Adrenal gland (tissue), 12 donors: ENCODE measurements around the gene CEP164. TPM values are rescaled to one million over a fixed set of nuclear protein-coding genes. Genes with fewer than 3 reads are reported as not detected.

Source experiments
- DNase-seq, 7 donors: peaks; one replicate each; pipeline ENCODE4 v3.0.0-alpha.2; 2019 to 2020
- H3K27ac ChIP-seq, 5 donors: fragments of 200-600 bp; sonication (generic) in 4 of 5; 1 replicate in 3 of 5; 2 replicates in 2 of 5; pipeline versions ENCODE4 v1.5.1 to v1.8.0; 2016 to 2020; ENCODE audit warnings: mild to moderate bottlenecking in 1 of 5
- H3K27me3 ChIP-seq: fragments of 200-600 bp; 2 replicates; pipeline ENCODE4 v1.8.0; 2021
- H3K36me3 ChIP-seq, 2 donors: fragments of 200-600 bp; replicated peaks in 1 of 2; 1 replicate in 1 of 2; 2 replicates in 1 of 2; pipeline versions ENCODE4 v1.5.1 to v1.8.0; 2018 to 2022
- H3K4me1 ChIP-seq, 2 donors: fragments of 200-600 bp; replicated peaks in 1 of 2; 1 replicate in 1 of 2; 2 replicates in 1 of 2; pipeline versions ENCODE4 v1.5.1 to v1.8.0; 2018 to 2021
- H3K4me3 ChIP-seq, 4 donors: fragments of 200-600 bp; sonication (generic) in 3 of 4; one replicate each; pipeline ENCODE4 v1.5.1; 2016 to 2018
- H3K9me3 ChIP-seq, 3 donors: fragments of 200-600 bp; sonication (generic) in 1 of 3; replicated peaks in 1 of 3; 1 replicate in 2 of 3; 2 replicates in 1 of 3; pipeline versions ENCODE4 v1.5.1 to v1.8.0; 2016 to 2021
- CTCF ChIP-seq, 6 experiments: fragments of 450-650 bp in 4 of 6; fragments of 200-600 bp in 2 of 6; sonication (generic) in 1 of 6; IDR thresholded peaks; 1 replicate in 5 of 6; 2 replicates in 1 of 6; pipeline versions ENCODE4 v1.5.1 to v1.8.0; 2016 to 2021; ENCODE audit warnings: antibody characterized with exemption in 6 of 6, mild to moderate bottlenecking in 2 of 6, moderate library complexity in 1 of 6
- POLR2A ChIP-seq, 2 donors: fragments of 450-650 bp; IDR thresholded peaks; one replicate each; pipeline ENCODE4 v1.6.1; 2017; ENCODE audit warnings: antibody characterized with exemption in 2 of 2, mild to moderate bottlenecking in 2 of 2, moderate library complexity in 1 of 2
- WGBS, 4 donors: extraction: QIAGEN DNeasy Blood & Tissue Kit in 2 of 4; methylation state at CpG; one replicate each; pipeline versions ENCODE4 v1.1.5 to v1.1.7; 2013 to 2017; 5-methylcytosine and 5-hydroxymethylcytosine counted together
- intact Hi-C, 2 donors: fragments of 100-400 bp; cut with DNase I; formaldehyde crosslinking; loops; one replicate each; pipeline versions ENCODE4 v1.14.1 to v1.15.0; 2022 to 2023
- polyA plus RNA-seq, 3 donors: library from polyadenylated mRNA; stranded (reverse); fragments of 200-250 nt in 2 of 3; fragments of 350-450 nt in 1 of 3; fragmentation: Illumina TruSeq in 1 of 3; extraction: RNeasy Lipid Tissue Mini Kit (QIAGEN cat#74804) in 1 of 3; gene quantifications; one replicate each; pipeline ENCODE4 v1.2.3, GENCODE V29; 2013 to 2014
- total RNA-seq, 9 donors: library from RNA; depleted of rRNA in 4 of 9; stranded (reverse); fragments of >200 nt in 4 of 9; fragments of 120-200 nt in 1 of 9; fragmentation: NEBNext Ultra II Directional in 1 of 9; extraction: Animal tissue kit (Norgen Biotek cat#: 25700) in 1 of 9; gene quantifications; one replicate each; pipeline versions ENCODE4 v1.1.0 to v1.2.4, GENCODE V29; 2013 to 2023
- donor health status: healthy with polysubstance abuse.
- donor health status: Bipolar disorder and iron deficiency.
- donor health status: DM: yes; HTN: yes; CAD: no.
- donor health status: DM: no; HTN: no; CAD: no.
- donor health status: DM: no; HTN: no; CAD: no.
- donor health status: DM: yes; HTN: yes; CAD: no.

CEP164 gene
- total and polyA plus RNA-seq, 12 donors = 10.6 to 82.9 (median 24.1) TPM

GRCh38 chr11:117286588-117286987 lies 41.1 kb upstream of the CEP164 start:
- Histone ChIP-seq H3K4me1 (no peaks in the 10 kb centered on the region), H3K36me3 (peaks cover 0 to 67% of the 10 kb centered on the region in 2 donors), H3K27ac (no peak overlapping the region), H3K27me3 (no peaks in the 10 kb centered on the region), H3K4me3 (no peak overlapping the region), H3K9me3 (no peaks in the 10 kb centered on the region)
- no peak for DNase-seq
- 76 to 81% (median 79%) methylated on average over 2 of the region's 2 CpGs for WGBS, 4 donors
- intact Hi-C loops = no loop called here
- TF ChIP-seq CTCF (IDR thresholded peaks at IDR 0.05) (no peak), POLR2A (IDR thresholded peaks at IDR 0.05) (no peak)

GRCh38 chr11:117287668-117288067 lies 40.0 kb upstream of the CEP164 start:
- Histone ChIP-seq H3K4me3 (no peak overlapping the region), H3K4me1 (no peaks in the 10 kb centered on the region), H3K36me3 (peaks cover 0 to 59% of the 10 kb centered on the region in 2 donors), H3K27me3 (no peaks in the 10 kb centered on the region), H3K9me3 (no peaks in the 10 kb centered on the region), H3K27ac (no peak overlapping the region)
- no peak for DNase-seq
- TF ChIP-seq CTCF (IDR thresholded peaks at IDR 0.05) = no peak
- no peak for TF ChIP-seq POLR2A (IDR thresholded peaks at IDR 0.05)
- intact Hi-C loops = no loop called here
- 89 to 96% (median 91%) methylated on average over 3 of the region's 3 CpGs for WGBS, 4 donors

GRCh38 chr11:117289795-117290194 lies 37.9 kb upstream of the CEP164 start:
- DNase-seq = no peak
- 44 to 81% (median 53%) methylated on average over 1 of the region's 1 CpG; no CpG with 5 or more reads in 1 of the 4 donors for WGBS, 4 donors
- H3K36me3 ChIP-seq = peaks cover 0 to 57% of the 10 kb centered on the region in 2 donors
- no peaks in the 10 kb centered on the region for H3K4me1 ChIP-seq
- no peak overlapping the region for H3K4me3 ChIP-seq
- intact Hi-C loops = no loop called here
- no peaks in the 10 kb centered on the region for H3K9me3 ChIP-seq
- no peak overlapping the region for H3K27ac ChIP-seq
- H3K27me3 ChIP-seq = no peaks in the 10 kb centered on the region
- TF ChIP-seq POLR2A (IDR thresholded peaks at IDR 0.05) = no peak
- TF ChIP-seq CTCF (IDR thresholded peaks at IDR 0.05) = no peak

GRCh38 chr11:117290809-117291396 lies 36.8 kb upstream of the CEP164 start, which contains the start of gene BACE1-AS:
TSS of gene BACE1-AS (plus strand) at chr11:117291346.
- TF ChIP-seq POLR2A (IDR thresholded peaks at IDR 0.05) (no peak), CTCF (IDR thresholded peaks at IDR 0.05) (no peak)
- H3K27ac ChIP-seq = no peak within 1 kb of the TSS
- intact Hi-C loops = no loop called here
- WGBS, 4 donors = 92 to 99% (median 93%) methylated on average over 8 of the region's 8 CpGs
- DNase-seq = peak in 1 of 7 donors; percentile 39
- H3K4me3 ChIP-seq = no peak within 1 kb of the TSS
- H3K4me1 ChIP-seq = no peaks in the 10 kb centered on the region
- no peaks in the 10 kb centered on the region for H3K9me3 ChIP-seq
- peaks cover 0 to 49% of the 10 kb centered on the region in 2 donors for H3K36me3 ChIP-seq
- H3K27me3 ChIP-seq = no peaks in the 10 kb centered on the region
